ENCODE measurements around the gene PLD1.
"Not testable (repeated sequence)": the region's sequence is repeated elsewhere in the genome, so short reads cannot be mapped to it uniquely, and the experiment has no call there.

PLD1 gene

DNA sequence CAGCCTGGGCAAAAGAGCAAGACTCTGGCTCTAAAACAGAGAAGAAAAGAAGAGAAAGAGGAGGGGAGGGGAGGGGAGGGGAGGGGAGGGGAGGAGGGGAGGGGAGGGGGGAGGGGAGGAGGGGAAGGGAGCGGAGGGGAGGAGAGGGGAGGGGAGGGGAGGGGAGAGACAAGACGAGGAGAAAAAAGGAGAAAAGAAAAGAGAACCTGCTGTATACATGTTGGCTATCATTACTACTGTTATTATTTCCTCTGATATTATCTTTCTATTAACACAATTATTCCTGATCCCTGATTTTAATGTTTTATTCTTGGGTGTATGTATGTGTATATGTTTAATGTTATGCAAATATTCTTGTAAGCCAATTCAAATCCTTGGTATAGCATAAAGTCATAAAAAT, 46.9 kb downstream of the PLD1 start:
- no peak for DNase-seq

DNA sequence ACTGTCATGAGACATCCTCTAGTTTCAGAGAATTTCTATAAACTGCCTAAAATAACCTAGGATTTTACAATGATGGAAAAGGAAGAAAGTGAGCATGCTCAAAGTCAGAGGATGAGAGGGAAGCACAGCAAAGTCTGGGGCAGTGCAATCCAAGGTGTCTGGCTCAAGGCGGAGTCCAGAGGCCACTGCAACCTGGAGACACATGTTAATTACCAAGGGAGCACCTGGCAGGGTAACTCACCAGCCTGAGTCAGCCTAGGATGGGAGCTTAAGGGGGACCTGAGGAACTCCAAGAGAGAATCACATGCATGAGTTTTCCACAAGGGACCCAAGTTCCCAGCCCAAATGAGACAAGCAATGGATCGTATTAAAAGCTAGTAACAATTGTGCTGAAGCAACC, 49.8 kb downstream of the PLD1 start:
- no peak for DNase-seq

DNA sequence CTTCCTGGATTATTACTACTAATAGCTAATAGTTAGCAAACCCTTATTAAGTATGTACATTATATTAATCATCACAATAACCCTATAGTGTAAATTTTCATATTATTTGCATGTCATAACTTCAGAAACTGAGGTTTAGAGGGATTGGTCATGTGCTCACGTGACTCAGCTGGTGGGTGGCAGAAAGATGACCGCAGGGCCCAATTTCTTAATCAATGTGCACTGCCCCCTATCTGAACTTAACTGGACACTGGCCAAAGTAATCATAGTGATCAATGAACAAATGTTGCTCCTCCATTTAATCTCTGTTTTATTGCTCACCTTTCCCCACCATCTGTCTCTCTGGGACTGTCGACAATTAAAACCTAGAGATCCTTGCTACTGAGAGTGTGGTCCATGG, 52.2 kb downstream of the PLD1 start:
- DNase-seq = no peak

DNA sequence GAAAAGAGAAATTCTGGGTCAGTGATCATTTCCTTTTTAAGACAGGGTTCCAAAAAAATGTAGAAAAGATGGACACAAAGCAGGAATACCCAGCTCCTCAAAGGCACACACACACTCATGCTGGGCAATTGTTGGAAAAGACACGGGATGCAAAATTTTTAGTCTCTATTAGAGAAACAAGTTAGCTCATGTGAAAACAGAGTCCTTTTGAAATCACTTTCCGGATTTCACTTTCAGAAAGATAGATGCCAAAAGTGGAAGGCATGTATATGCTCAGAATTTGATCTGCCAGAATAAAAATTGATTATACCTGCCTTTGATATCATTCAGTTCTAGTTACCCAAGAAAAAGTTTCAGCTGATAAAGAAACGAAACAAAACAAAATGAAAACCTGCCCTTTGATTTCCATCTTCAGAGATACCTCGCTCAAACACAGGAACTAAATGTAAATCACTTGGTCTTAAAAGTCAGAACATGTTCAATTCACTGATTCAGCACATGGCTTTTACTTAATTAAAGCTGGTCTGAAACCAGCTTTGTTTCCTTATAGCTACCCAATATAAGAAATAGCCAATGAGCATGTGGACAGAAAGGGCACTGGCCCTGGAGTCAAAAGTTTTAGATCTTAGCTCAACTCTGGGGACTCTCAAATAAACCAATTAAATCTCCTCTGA, 52.8 kb downstream of the PLD1 start:
- no peak for DNase-seq

DNA sequence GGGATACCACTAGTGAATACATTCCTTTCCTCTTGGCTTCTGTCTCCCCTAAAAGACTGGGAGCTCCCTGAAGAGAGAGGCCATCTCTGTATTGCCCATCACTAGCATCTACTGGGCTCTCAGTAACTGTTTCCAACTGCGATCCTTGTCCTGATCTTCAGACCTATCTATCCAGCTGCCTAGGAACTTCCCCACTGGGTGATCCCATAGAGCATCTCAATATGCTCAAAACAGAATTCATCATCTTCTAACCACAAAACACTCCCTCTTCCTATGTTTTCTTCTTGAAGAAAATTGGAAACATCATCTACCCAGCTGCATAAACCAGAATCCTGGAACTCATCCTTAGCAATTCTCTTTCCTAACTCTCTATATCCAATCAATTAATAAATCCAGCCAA, 54.6 kb downstream of the PLD1 start:
- DNase-seq = no peak

DNA sequence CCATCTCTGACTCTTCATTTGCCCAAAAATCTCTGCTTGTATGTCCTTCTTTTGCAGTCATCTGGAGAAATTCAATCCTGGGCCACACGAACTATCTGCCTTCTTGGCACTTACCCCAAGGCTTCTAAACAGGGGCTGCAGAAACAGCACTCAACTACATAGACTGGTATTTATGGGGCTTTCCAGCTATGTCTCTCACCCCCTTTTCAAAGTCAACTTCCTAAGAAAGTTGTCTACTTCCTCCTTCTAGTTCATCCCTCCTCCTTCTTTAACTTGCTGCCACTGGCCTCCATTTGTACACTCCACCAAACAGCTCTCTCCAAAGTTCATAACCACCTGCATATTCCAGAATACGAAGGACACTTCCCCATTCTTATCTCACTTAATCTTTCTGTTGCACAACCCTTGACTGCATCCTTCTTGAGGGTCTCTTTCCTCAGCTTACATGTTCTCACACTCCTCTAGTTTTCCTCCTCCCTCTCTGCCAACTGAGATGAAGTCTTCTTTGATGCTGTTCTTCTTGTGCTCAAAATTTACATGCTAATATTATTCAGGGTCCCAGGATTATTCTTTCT, 55.2 kb downstream of the PLD1 start:
- no peak for DNase-seq

DNA sequence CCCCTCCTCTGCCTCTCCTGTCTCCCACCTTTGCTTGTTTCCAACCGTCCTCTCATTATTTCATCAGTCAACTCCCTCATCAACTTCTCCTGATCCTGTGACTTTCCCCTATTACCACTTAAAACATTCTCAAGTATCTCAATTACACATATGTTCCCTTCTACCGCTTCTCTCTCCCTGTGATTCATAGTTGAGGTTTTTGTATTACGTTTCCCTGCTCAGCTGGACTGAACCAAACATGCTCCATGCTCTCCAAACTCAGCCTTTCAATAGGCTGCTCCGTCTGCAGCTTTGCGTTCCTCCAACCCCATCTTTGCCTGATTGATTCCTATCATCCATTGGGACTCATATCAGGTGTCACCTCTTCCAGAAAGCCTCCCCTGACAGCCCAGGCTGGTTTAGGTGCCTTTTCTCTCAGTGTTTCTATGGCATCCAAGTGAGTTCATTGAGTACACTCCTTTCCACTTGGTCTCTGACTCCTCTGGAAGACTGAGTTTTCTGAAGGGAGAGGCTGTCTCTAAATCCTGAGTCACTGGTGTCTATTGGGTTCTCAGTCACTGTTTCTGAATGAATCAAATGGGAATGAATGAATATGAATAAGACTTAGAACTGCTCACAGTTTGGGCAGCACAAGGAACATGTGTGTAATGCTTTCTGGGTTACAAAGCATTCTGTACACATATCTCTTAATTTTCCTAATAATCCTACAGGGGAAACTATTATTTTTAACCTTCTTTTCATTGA, 56.4 kb downstream of the PLD1 start:
- no peak for DNase-seq

DNA sequence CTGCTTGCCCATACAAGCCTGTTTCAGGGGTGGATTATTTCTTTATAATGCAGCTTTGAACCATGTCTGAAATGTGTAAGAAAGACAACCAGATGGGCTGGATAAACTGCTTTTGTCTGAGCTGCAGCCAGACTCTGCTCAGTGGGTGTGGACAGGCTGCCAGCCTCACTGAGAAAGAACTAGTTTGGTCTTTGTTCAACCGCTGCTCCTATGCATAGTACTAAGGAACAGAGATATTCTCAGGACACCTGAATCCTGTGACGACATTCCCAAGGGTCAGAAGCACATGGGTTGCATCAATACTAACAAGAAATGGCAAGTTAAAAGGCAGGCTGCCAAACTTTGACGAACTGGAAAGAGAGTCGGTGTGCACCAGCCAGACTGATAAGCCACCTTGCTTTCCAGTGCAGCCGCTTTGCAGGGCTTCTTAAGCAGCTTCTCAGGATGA, 57.2 kb downstream of the PLD1 start:
- no peak for DNase-seq

DNA sequence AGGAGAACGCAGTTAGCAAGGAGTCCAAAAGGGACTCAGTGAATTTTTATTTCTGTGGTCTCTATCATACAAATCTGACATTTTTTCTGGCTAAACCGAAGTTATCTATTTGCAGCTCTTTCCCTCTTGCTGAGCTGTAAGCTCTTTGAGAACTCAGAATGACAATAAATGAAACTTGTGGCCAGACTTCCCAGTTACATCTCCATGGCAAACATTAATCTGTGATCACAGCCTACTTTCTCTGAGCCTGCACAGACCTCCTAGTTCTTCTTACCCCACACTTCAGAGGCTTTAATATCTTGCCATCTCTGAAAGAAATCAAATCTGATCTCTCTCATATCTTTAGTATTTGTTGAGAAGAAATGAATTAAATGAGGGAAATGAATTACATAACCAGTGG, 58.0 kb downstream of the PLD1 start:
- DNase-seq = no peak

DNA sequence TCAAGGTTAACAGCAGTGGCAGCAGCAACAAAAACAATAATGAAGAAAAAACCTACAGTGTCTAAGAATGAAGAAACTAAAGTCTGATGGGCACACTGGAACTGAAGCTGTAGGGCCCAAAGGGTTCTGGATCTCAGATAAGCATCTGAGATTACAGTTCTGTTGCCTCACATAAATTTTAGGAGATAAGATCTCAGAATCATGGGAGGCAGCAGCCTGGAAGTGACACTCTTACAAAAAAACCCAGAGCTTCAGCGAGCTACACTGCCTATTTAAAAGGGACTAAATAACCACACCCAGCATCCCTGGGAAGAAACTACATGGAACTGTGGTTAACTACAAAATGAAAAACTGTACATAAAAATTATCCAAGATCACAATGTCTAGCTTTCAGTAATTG, 61.2 kb downstream of the PLD1 start:
- DNase-seq = no peak

DNA sequence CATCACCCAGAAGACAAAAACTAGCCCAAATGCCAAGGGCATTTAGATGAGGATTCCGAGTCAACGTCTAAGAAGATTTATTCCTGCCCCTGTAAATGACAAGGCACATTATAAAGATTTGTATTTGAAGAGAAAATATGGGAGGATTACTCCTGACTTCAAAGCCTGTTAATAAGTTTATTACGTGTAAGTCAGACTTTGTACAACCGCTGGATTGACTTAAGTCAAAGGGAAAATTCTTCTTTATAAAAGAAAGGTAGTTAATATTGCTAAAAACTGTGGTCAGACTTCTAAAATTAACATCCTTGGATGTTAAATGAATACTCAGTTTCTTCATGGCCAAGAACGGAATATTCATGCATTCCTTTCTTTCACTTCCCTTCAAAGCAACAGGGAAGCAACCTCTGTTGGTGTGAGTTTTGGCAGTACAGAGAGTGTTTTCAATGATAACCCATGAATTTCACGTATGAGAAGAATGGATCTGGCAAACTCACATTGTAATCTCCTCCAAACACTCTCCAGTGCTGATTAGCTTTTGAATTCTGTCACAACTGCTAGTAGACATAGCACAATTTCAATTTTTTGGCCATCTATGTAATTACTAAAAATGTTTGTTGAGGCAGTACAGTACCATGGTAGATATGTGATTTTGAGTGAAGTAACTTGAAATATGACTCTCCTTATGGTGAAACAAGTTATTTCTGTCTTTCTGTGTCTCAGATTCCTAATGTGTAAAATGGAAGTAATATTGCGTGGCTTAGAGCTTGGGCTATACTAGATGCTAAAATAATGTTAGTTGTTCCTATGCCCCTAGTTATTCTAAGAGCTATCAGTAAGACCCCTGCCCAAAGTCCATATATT, 62.0 kb downstream of the PLD1 start:
- no peak for DNase-seq

DNA sequence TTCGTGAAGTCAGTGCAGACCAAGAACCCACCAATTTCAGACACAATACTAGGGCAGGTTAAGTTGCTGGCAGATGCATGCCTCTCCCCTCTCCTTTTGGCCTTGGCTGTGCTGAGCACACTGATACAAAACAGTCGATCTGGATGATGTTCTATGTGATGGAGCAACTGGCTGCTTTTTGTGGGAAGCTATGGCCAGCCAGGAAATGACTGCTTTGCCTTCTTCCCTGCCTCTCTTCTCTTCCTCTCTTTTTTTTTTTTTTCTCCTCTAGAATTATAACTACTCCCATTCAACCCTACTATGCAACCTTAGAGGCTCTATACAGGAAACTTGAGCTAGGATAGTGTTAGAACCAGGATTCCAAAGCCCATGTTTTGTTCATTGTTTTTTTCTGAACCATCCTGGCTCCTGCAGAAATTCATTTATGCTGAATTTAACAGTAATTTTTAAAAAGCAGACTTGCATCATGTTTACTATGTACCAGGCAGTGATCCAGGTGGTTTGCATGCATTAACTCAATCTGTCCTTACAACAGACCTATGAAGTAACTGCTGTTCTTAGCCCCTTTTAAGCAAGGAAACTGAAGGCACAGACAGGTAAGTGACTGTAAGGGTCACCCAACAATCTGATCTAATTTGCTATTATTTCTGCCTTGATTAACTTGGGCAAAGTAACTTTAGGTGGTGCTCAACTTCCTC, 62.9 kb downstream of the PLD1 start:
- no peak for DNase-seq

DNA sequence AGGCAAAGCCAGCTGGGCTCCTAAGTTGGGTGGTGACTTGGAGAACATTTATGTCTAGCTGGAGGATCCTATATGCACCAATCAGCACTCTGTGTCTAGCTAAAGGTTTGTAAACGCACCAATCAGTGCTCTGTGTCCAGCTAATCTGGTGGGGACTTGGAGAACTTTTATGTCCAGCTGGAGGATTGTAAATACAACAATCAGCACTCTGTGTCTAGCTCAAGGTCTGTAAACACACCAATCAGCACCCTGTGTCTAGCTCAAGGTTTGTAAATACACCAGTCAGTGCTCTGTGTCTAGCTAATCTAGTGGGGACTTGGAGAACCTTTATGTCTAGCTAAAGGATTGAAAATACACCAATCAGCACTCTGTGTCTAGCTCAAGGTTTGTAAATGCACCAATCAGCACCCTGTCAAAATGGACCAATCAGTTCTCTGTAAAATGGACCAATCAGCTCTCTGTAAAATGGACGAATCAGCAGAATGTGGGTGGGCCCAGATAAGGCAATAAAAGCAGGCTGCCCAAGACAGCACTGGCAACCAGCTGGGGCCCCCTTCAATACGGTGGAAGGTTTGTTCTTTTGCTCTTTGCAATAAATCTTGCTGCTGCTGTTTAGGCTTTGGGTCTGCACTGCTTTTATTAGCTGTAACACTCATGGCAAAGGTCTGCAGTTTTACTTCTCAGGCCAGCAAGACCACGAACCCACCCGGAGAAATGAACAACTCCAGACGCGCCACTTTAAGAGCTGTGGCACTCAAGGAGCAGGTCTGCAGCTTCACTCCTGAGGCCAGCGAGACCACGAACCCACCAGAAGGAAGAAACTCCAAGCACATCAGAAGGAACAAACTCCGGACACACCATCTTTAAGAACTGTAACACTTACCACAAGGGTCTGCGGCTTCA, 63.7 kb downstream of the PLD1 start:
- DNase-seq = not testable (repeated sequence)

DNA sequence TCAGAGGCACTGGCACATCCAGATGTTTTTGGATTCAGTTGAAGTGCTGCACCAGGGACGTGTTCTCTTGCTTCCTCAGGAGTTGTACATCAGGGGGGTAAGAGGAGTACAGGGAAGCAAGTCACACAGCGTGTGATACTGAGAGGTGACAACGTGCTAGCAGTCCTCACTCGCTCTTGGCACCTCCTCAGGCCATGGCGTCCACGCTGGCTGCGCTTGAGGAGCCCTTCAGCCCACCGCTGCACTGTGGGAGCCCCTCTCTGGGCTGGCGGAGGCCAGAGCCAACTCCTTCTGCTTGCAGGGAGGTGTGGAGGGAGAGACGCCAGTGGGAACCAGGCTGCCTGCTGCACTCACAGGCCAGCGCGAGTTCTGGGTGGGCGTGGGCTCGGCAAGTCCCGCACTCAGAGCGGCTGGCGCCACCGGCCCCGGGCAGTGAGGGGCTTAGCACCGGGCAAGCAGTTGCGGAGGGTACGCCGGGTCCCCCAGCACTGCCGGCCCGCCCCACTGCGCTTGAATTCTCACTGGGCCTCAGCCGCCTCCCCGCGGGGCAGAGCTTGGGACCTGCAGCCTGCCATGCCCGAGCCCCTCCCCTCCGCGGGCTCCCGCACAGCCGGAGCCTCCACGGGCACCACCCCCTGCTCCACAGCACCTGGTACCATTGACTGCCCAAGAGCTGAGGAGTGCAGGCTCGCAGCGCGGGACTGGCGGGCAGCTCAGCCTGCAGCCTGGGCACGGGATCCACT, 64.5 kb downstream of the PLD1 start:
- no peak for DNase-seq

DNA sequence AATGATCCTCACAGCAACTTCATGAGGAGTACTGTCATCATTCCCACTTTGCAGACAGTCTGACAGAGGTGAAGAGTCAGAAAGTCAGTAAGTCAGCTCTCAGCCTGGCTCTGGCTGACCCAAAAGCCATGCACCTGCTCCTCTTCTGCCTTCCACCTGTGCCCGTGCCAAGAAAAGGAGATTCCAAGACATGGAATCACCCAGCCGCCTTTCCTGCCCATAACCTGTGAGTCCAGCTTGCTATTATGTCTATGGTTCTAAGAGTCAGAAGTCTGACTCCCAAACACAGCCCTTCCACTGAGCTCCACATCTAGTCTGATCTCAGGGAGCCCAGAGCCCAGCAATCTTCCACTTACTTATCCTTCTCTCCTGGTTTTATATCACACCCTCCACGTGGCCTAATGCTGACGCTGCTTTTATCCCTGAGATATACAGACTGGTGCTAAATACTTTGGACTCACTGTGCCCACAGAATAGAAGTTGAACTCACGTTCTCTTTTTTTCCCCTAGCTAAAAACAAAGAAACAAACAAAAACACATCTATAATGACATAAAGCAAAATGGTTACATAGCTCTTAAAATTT, 66.0 kb downstream of the PLD1 start:
- no peak for DNase-seq

DNA sequence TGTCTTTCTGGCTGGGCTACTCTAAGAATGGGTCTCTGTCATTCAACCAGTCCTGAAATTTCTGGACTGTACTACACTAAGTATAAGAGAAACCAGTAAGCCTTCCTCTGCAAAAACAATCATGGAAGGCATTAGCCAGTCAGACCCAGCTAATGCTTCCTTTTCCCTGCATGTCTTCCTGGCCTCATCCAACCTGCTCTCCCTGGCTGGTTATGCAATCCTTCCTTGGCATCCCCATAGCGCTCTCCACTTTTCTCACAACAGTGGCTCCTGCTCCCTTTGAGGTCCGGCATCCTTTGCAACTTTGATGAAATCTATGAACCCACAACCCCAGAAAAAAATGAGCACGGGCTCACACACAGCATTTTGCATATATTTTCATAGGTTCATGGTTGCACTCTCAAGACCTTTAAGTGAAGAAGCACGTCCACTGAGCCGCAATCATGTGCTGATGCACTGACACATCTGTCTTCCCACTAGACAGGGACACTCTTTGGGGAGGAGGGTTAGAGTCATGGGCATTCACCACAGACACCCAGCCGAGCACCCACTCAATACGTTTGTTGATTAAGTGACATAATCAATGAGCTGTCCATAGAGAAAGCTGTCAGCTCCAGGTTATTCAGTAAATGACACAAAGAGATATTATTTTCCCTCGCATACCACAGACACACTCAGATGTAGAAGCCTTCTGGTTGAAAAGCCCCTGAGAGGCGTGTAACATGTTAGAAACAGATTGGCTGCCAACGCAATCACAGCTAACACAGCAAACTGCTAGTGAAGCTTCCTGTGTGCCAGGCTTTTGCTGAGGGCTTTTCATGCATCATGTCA, 66.7 kb downstream of the PLD1 start:
- no peak for DNase-seq

DNA sequence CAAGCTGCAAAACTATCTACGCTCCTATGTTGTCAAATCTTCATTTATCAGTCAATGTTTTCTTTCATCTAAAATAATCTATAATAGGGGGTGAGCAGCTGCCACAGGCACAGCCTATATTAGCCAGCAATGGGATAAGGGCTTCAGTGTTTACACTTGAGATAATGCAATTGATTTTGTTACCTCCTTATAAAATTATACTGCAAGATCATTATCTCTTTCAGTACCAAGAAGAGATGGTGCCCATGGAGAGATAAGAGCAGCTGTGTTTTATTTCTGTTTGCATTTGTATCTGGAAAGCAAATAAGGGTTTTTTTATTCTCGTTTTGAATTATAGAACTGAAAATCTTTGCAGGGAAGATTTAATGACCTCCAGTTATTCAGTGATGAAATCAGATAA, 68.9 kb downstream of the PLD1 start:
- DNase-seq = no peak

DNA sequence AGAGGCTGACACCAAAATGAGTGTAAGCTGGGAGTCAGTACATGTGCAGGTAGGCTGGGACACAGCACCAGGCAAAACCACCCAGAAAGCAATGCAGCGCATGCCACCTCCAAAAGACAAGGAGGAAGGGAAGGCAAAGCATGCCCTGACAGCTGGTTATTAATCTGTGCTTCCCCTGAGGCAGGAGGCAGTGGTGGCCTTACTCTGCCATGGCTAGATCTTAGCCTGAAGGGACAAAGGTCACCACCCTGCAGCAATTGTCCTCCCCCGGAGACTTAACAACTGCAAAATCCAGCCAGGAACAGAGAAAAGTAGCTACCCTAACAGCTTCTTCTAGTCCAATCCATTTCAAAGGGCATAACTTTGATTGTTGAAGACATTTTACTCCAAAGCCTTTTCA, 73.7 kb downstream of the PLD1 start:
- no peak for DNase-seq

DNA sequence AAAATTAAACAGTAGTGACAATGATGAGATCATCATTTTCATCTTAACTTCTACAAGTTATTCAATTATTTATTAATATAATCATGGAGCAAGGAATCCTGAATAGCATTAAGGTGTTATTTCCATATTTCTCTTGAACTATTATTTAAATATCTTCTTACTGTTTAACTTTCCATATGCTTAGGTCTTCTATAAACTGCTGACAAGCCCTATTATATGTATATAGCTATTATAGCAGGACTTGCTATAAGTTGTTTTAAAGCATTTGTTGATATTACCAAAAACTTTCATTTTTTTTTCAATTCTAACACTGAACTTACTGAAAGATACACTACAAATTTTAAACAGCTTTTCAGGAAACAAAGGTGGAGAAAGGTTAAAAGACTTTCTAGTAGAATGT, 76.7 kb downstream of the PLD1 start:
- no peak for DNase-seq

DNA sequence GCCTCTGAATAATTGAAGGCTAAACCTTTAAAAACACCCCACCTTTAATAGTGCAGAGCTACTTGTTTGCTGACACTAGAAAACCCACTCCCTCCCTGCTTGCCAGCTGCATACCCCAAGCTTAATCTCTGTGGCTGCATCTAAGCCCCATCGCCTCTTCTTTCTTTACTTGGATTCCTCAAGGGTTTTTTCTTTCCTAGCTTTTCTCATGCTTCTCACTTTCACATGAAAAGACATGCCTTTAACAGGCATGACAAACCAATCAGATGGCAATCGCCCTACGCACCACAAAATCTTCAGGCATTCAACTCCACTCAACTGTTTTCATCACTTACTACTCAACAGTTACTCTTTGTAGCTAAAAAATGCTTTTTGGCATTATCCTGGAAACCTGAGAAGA, 77.5 kb downstream of the PLD1 start:
- no peak for DNase-seq
